NK-92 (cell line): ENCODE measurements around the gene RSL1D1.

Source experiments
- DNase-seq: peaks from one replicate; lab custom pipeline; 2025; ENCODE audit not compliant: unreplicated experiment; lab: John Stamatoyannopoulos, UW

RSL1D1 gene

DNA sequence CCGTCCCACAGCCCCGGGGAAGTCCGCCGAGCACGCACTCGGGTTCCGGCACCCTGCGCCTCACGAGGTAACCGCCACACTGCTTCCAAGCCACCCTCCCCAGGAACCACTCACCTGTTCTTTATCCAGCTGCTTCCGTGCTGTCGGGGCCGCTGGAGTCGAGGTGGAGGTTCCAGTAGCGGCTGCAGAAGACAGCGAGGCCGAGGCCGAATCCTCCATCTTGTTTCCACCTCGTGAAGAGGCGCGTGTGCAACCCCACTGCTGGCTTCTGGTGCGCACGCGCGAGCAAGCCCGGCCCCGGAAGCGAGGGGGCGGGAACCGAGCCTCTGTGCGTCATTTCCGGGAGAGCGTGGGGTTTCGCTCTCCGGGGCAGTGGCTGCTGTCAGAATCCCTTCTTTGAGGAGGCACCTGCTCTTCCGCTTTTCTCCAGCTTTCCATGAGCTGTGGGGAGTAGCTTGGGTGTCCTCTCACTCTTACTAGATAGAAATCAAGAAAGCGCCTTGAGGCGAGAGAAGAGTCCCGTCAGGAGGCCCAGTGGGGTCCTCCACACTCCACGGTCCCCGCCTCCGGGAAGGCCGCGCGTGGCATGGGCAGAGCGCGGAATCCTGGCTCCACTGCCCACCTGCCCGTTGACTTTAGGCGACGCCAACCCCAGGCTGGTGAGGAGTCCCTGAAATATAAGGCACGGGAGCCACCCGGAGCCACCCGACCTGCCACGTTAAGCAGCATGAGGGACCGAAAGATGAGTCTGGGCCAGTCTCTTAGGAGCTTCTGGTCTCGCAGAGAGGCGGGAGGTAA, at the start of gene RSL1D1:
TSS of gene RSL1D1 (minus strand) at position 249 of the 798 bp plus-strand sequence. CDS start at position 219, 30 bp downstream.
- peak; percentile 59 for DNase-seq

DNA sequence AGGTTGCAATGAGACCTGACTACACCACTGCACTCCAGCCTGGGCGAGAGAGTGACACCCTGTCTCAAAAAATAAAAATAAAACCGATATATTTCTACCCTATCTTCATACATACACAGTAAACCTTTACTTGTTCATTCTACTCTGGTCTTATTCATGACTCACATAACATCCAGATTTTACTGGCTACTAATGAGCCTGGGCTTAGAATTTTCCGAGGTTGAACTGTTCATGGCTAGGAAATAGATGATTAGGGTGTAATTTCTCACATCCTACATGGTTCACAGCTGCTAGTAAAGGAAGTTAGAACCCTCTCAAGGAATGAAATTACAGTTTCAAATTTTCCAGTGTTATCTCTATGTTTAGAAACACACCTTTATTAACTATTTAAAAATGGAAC, 49.7 kb upstream of the RSL1D1 start:
- DNase-seq, result no peak

DNA sequence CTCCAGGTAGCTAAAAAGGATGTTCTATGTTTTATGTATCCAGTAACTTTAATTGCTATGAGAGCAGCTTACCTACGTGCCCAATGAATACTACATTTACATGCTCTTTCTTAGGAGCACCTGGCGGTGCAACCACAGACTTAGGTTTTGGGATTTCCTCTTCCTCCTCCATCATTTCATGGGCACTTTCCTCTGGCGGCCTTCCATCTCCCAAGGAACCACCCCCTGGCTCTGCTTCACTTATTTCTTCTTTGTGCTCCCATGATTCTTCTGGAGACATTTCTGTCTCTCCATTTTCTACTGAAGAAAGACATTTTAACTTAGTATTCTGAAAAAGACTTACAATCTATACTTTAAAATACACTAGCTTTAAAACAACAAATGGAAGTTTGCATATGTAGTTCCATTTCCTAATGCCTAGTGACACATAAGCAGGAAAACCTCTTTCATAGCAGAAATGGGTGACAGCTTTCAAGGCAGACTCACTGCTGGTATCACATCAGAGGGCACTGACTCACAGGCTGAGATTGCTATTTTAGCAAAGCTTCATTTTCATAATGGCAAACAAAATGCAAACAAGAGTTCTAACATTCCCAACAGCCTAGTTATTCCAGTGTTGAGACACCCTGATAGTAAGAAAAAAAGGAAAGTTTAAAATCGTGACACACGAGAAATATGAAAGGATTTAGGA, 45.3 kb upstream of the RSL1D1 start:
- DNase-seq, result no peak

DNA sequence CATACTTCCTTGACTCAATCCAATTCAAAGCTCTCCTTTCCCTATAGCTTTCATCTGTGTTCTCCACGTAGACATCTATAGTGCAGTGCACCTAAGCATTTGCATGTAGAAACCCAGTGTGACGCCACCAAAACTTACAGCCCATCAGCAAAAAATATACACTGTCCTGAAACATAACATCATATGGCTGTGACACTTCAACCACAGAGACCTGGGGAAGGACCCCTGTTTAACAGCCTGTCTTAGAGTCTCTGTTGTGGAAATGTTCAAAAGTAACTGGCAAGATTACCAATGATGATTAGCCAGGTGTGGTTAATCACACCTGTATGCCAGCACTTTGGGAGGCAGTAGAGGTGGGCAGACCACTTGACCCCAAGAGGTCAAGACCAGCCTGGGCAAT, 42.2 kb upstream of the RSL1D1 start:
- no peak for DNase-seq

DNA sequence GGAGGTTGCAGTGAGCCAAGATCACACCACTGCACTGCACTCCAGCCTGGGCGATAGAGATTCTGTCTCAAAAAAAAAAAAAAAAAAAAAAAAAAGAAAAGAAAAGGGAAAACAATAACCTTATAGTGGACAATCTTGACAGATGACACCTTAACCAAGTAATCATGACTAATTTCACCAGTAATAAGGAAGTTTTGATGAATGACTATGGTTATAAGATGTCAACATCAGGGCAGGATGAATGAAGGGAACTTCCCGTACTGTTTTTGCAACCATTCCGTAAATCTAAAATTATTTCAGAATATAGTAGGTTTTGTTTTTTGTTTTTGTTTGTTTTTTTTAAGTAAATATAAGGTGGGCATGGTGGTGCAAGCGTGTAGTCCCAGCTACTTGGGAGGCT, 41.4 kb upstream of the RSL1D1 start:
- DNase-seq, result no peak

DNA sequence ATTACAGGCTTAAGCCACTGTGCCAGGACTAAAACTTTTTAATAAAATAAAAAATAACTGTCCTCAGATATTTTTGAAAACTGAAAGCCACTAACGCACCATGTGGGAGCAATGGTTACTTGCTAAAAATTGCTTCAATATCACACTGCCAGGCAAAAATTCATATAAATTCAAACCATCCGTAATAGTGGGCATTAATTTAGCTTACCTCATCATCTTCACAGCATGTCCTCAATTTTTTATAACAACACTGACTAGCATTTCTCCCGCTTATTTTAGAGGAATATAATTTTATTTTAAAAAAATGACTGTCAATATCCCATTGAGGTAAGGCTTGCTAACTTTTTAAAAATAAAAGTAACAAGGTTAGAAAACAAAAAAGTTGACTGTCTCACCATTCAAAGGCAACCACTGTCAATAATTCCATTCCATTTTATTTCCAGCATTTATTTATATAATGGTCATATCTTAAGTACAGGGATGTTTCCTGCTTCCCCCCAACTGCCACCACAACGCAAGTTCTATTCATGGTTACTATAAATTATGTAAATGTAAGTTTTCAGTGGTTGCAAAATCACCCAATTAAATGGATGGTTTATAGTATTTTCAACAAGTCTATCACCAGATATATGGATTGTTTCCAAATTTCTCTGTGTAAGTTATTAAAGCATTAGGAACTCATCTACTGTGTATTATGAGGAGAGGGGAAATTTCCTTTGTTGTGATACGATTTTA, 39.1 kb upstream of the RSL1D1 start:
- DNase-seq, result no peak

DNA sequence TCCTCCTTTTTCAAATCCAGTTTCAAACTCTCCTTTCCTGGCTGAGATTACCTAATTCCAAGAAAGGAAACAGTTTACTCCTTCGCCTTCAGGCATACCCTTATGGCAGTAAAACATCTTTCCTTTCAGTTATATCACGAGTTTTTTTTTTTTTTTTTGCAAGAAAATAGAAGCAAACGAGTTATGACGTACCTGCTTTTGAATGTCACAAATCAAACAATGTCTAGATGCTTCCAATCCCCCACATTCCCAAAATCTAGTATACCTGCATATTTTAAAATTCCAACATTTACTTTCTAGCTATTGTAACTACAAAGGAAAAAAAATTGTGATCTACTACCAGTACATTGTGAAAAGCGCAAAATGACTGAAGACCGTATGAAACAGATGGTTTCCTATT, 35.5 kb upstream of the RSL1D1 start:
- no peak for DNase-seq

DNA sequence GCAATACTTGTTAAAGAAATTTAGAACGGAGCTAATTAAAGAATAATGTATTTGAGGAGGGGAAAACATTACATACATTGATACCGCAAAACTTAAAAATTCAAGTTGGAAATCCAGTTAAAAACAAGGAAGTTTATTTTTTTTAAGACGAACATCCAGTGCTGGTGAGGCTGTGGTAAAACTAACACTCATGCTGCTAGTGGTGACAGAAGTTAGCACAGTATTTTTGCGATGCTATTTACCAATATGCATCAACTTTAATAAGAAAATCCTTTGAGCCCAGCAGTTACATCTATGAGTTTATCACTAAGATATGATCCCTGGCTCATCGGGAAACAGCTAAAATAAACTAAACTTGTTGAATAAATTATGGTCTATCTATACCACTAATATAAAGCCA, 32.7 kb upstream of the RSL1D1 start:
- DNase-seq, result no peak

DNA sequence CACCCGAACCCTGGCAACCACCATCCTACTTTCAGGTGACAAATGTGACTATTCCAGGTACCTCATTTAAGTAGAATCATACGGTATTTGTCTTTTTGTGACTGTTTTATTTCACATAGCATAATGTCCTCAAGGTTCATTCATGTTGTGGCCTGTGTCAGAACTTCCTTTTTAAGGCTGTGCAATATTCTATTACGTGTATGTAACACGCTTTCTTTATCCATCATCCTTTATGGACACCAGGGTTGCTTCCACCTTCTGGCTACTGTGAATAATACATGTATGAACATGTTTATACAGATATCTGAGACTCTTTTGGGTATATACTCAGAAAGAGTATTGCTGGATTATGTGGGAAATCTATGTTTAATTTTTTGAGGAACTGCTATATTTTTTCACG, 28.7 kb upstream of the RSL1D1 start:
- DNase-seq, result no peak

DNA sequence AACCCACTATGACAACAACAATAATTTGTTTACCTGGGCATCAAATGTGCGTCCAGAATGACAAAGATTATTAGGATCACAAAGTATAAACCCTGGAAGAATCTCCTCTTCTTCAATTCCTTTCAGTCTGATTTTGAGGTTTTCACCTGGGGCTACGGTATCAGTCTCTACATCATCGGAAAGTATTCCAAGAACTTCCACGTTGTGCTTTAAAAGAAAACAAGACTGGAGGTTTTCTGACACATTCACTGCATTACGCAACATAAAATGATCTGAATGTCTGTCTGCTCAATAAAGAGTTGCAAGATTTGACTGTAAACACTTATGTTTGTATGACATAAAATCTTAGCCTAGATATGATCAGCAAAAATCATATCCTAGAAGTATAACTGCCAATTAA, 26.0 kb upstream of the RSL1D1 start:
- no peak for DNase-seq

DNA sequence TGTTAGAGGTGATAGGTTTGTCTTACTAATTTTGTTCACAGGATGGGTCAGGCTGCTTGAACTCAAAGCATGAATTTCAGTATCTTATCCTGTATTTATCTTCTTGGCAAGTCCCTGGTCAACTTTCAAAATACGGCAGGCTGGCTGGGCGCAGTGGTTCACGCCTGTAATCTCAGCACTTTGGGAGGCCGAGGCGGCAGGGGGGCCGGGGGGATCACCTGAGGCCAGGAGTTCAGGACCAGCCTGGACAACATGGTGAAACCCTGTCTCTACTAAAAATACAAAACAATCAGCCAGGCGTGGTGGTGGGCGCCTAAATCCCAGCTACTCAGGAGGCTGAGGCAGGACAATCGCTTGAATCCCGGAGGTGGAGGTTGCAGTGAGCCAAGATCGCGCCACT, 25.0 kb upstream of the RSL1D1 start:
- DNase-seq, result no peak

DNA sequence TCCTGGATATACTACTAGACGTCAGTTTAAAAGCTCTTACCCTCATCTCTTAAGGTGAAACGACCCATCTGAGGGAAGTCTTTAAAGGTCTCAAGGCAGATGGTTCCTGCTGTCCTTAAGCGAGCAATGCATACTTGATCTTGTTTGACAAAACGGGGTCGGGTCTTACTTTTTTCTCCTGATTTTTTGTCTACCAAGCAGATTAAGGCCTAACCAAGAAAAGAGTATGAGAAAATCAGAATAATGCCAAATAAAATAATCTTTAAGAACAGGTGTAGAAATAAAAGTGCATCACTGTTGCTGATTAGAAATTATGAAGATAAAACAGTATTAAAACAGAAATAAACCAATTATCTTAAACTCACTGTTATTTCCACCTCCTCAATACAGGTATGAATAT, 24.4 kb upstream of the RSL1D1 start:
- DNase-seq, result no peak

DNA sequence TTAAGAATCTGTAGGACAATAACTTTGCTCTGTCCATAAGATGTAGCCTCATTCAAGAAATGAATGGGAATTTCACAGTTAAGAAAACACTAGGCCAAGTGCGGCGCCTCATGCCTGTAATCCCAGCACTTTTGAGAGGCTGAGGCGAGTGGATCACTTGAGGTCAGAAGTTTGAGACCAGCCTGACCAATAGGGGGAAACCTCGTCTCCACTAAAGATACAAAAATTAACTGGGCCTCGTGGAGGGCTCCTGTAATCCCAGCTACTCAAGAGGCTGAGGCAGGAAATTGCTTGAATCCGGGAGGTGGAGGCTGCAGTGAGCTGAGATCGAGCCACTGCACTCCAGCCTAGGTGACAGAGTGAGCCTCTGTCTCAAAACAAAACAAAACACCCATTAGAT, 19.9 kb upstream of the RSL1D1 start:
- no peak for DNase-seq

DNA sequence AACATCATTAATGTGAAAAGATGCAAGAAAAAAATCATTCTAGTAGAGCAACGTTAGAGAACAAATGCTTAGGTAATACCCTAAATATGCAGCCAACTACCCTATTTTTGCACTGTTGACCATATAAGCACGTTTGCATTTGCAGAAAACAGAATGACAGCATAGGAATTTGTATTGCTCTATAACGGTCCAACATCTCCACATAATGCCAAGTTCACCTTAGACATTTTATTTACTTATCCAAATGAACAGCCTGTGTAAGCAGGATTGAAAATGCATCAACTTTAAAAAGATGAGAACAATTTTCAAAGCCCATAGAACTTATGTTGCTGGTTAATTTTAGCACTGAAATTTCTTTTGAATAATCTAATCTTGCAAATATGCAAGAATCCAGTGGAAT, 19.1 kb upstream of the RSL1D1 start:
- no peak for DNase-seq

DNA sequence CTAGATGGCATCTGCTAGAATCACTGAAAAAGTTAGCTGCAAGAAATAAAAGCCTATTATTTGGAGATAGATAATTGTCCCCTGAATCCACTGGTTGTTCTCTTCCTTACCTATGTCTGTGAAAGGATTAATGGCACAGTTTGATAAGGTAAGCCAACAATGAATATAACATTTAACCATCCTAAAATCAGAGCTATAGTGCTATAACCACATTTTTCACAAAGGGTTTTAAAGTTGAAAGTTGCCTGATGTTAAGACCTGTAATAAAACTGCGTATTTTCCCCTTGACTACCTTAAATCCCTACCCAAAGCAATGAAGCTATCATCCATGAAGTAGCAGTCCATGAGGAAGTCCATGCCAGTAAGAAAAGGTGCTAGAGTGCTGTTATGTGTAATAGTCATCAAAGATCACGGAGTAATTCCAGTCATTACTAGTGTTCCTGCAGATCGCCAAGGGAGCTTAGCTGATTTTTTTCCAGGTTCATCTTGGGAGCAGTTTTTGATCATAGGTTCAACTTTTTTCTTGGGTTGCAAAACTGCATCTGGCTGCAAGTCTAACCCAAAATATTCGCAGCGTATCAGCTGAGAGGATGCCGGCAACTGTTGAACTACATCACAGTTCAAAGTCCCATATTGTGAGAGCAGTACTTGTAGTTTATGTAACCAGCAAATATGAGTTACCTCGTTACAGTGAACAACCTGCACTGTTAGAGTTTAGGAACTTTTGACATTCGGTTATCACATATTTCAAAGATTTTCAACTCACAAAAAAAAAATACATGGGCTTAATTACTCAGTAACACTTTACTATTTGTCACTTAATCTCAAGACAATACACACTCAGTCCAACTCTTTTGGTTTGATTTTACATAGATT, 18.2 kb upstream of the RSL1D1 start:
- DNase-seq, result no peak

DNA sequence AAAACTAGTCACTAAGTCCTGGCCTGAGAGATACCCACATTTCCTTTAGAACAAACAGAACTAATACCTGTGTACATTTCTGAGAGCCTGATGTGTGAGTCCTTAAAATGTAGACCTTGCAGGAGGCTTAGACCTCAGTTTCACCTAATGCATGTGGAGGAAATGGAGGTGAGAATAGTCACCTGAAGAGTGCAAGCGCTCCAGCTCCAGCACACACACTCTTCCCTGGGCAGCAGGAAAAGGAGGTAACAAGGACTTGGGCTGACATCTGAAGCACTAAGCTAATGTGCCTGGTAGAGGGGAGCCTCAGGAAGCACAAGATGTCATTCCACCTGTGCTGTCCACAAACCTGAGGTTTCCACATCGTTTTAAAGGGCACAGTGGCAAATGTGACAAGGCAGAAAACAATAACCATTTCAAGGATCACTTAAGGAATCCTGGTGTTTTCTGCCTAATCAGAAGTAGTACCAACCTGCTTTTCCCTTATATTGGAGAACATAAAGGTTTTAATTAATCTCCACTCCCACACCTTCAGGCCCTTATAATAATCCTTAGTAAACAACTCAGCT, 17.2 kb upstream of the RSL1D1 start:
- no peak for DNase-seq

DNA sequence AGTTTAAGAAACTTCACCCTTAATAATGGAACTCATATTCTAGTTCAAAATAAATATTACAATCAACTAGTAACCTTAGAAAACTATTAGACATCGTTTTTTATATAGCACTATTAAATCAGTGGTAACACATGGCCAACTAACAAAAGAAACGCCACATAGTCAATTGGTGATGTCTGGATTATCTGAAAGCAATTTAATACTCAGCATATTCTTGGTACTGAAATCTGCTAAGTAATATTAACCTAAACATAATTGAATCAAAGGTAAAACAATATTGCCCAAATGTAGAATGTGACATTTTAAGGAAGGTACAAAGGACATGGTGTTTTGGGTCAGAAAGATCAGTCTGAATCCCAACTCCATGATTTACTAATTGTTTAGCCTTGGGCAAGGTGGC, 11.1 kb upstream of the RSL1D1 start:
- DNase-seq, result no peak

DNA sequence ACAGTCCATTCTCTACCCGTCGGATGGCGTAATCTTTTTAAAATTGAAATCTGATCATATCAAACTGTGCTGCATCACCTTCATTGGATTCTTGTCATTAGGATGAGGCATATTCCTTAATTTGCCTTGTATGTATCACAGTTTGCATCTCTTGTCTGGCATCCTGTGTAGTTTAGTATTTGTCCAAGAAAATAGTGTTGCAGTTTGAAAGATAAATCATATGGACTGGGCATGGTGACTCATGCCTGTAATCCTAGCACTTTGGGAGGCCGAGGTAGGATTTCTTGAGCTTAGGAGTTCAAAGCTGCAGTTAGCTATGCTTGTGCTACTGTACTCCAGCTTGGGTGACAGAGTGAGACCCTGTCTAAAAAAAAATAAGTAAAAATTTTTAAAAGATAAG, 5.8 kb upstream of the RSL1D1 start:
- DNase-seq, result no peak

DNA sequence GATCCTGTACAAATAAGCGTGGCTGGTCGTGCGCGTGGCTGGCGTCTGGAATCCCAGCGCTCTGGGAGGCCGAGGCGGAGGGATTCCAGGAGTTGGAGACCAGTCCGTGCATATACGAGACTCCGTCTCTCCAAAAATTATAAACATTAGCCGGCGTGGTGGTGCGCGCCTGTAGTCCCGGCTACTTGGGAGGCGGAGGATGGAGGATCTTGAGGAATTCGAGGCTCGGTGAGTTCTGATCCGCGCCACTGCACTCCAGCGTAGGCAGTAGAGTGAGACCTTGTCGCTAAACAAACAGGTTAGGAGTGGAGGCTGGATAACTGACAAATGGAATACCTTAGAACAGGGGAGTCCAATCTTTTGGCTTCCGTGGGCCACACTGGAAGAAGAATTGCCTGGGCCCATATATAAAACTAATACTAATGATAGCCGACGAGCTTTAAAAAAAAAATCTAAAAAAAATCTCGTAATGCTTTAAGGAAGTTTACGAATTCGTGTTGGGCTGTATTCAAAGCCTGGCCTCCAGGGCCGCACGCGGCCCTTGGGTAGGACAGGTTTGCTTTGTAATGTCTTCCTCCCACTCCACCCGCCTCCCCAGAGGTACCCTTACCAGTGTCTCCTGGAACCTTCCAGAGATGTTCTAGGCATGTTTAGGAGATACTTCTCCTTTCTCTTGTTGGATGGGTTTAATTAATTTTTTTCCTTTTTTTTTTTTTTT, 909 bp upstream of the RSL1D1 start:
- no peak for DNase-seq

DNA sequence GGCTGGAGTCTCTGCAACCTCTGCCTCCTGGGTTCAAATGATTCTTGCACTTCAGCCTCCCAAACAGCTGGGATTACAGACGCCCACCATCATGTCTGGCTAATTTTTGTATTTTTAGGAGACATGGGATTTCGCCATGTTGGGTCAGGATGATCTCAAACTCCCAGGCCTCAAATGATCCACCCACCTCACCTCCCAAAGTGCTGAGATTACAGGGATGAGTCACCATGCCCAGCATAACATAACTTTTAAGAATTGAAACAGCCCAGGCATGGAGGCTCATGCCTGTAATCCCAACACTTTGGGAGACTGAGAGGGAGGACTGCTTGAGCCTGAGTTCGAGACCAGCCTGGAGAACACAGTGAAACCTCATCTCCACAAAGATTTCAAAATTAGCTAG, 2.5 kb downstream of the RSL1D1 start:
- no peak for DNase-seq
